ENCODE results near the gene PRSS50.
"Not testable (repeated sequence)": the region's sequence is repeated elsewhere in the genome, so short reads cannot be mapped to it uniquely, and the experiment has no call there.

The PRSS50 gene

DNA sequence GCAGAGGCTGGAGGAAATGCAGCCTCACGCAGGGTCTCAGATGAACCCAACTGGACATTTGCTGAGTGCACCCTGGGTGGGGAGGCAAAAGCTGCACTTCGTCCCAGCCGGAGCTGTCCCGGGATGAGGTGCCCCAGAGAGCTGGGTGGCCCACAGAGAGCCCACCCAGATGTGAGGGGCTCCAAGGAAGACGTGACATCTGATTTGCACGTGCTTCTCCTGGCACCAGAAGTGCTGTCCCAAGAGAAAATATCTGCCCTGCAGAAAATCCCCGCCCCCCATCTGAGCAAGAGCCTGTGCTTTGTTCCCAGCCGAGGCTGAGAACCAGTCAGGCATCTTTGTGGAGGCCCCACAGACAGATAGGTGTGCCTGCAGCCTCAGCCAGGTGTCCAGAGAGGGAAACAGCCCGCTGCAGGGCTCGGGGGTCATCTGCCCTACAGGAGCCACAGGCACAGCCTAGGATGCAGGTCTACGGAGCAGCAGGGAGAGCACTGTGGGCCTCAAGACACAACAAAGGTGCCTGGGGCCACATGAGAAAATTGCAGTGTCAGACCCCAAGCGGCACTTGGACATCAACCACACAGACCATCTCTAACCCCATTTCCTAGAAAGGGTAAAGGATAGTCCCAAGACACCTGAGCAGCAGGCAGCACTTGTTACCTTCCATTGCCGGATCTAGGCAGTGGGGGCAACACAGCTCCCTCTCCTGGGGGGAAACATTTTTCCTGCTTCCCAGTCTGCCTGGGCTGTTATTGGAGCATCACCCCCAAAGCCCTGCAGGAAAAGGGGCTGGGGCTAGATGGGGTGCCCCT is 10.7 kb downstream of the PRSS50 start:
- no peaks in the 10 kb centered on the region for H3K27me3 ChIP-seq (ENCODE audit: insufficient read depth, low read length, poor library complexity)
- H3K36me3 ChIP-seq (ENCODE audit: insufficient read depth, low read length): no peaks in the 10 kb centered on the region
- DNase-seq: no peak
- no peak overlapping the region for H3K4me2 ChIP-seq (ENCODE audit: insufficient read depth, low read length)
- H3K79me2 ChIP-seq (ENCODE audit: insufficient read depth, low read length): no peaks in the 10 kb centered on the region
- no peak overlapping the region for H3K27ac ChIP-seq (ENCODE audit: low read length)
- H4K20me1 ChIP-seq (ENCODE audit: insufficient read depth, low read length): no peaks in the 10 kb centered on the region
- no peak for TF ChIP-seq EZH2 (IDR thresholded peaks at IDR 0.05; ENCODE audit: borderline replicate concordance, low read depth, low read length, severe bottlenecking)
- TF ChIP-seq, protein P1, sequence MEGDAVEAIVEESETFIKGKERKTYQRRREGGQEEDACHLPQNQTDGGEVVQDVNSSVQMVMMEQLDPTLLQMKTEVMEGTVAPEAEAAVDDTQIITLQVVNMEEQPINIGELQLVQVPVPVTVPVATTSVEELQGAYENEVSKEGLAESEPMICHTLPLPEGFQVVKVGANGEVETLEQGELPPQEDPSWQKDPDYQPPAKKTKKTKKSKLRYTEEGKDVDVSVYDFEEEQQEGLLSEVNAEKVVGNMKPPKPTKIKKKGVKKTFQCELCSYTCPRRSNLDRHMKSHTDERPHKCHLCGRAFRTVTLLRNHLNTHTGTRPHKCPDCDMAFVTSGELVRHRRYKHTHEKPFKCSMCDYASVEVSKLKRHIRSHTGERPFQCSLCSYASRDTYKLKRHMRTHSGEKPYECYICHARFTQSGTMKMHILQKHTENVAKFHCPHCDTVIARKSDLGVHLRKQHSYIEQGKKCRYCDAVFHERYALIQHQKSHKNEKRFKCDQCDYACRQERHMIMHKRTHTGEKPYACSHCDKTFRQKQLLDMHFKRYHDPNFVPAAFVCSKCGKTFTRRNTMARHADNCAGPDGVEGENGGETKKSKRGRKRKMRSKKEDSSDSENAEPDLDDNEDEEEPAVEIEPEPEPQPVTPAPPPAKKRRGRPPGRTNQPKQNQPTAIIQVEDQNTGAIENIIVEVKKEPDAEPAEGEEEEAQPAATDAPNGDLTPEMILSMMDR (IDR thresholded peaks at IDR 0.05; ENCODE audit: borderline replicate concordance, extremely low read depth, low read length, poor library complexity, severe bottlenecking): no peak
- no peaks in the 10 kb centered on the region for H3K9me3 ChIP-seq (ENCODE audit: insufficient read depth, low read length, severe bottlenecking)
- no peaks in the 10 kb centered on the region for H3K4me1 ChIP-seq (ENCODE audit: insufficient read depth, low read length)
- ATAC-seq (ENCODE audit: insufficient read depth, low read depth): no peak
- no peak overlapping the region for H2AFZ ChIP-seq (ENCODE audit: low read depth, low read length)
- H3K9ac ChIP-seq (ENCODE audit: low read depth, low read length): no peak overlapping the region
- H3K4me3 ChIP-seq (ENCODE audit: low read depth in 1 of 2, low read length in 2 of 2): no peak overlapping the region

DNA sequence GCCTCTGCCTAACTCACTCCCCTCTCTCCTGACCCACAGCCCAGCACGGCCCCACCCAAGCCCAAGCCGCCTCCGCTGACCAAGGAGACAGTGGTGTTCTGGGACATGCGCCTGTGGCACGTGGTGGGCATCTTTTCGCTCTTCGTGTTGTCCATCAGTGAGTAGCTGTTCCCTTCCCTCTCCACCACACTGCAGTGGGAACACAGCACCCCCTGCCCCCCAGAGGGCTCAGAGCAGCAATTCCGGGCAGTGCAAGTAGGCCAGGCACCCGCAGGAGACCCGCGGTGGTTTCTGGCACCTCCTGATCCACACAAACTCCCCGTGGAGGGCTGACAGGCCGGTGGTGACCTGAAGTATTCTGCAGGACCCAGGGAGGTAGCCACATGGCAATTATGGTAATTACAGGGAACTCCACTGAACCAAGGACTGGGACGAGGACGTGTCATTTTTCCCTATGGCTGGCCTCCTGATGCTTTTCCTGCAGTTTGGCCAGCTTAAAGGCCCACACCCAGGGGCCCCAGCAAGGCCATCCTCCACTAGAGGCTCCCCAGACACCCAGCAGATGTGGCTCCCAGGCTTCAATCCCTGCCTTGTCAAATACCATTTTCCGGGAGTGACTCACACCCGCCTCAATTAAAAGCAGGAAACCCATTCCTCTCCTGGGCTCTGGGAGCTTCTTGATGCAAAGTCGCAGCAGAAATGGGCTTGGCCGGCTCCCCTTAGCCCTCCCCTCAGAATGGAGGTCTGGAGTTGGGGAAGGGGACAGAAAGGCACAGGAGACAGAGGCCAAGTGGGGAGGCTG is 11.7 kb downstream of the PRSS50 start:
- no peaks in the 10 kb centered on the region for H3K4me1 ChIP-seq (ENCODE audit: insufficient read depth, low read length)
- no peaks in the 10 kb centered on the region for H3K79me2 ChIP-seq (ENCODE audit: insufficient read depth, low read length)
- no peak for TF ChIP-seq EZH2 (IDR thresholded peaks at IDR 0.05; ENCODE audit: borderline replicate concordance, low read depth, low read length, severe bottlenecking)
- TF ChIP-seq, protein P1 (IDR thresholded peaks at IDR 0.05; ENCODE audit: borderline replicate concordance, extremely low read depth, low read length, poor library complexity, severe bottlenecking): peak; percentile 4
- no peaks in the 10 kb centered on the region for H3K27me3 ChIP-seq (ENCODE audit: insufficient read depth, low read length, poor library complexity)
- no peak overlapping the region for H3K9ac ChIP-seq (ENCODE audit: low read depth, low read length)
- H3K9me3 ChIP-seq (ENCODE audit: insufficient read depth, low read length, severe bottlenecking): no peaks in the 10 kb centered on the region
- H3K27ac ChIP-seq (ENCODE audit: low read length): no peak overlapping the region
- H4K20me1 ChIP-seq (ENCODE audit: insufficient read depth, low read length): no peaks in the 10 kb centered on the region
- no peak overlapping the region for H3K4me3 ChIP-seq (ENCODE audit: low read depth in 1 of 2, low read length in 2 of 2)
- H3K36me3 ChIP-seq (ENCODE audit: insufficient read depth, low read length): no peaks in the 10 kb centered on the region
- no peak overlapping the region for H2AFZ ChIP-seq (ENCODE audit: low read depth, low read length)
- no peak overlapping the region for H3K4me2 ChIP-seq (ENCODE audit: insufficient read depth, low read length)
- no peak for ATAC-seq (ENCODE audit: insufficient read depth, low read depth)
- DNase-seq: no peak

DNA sequence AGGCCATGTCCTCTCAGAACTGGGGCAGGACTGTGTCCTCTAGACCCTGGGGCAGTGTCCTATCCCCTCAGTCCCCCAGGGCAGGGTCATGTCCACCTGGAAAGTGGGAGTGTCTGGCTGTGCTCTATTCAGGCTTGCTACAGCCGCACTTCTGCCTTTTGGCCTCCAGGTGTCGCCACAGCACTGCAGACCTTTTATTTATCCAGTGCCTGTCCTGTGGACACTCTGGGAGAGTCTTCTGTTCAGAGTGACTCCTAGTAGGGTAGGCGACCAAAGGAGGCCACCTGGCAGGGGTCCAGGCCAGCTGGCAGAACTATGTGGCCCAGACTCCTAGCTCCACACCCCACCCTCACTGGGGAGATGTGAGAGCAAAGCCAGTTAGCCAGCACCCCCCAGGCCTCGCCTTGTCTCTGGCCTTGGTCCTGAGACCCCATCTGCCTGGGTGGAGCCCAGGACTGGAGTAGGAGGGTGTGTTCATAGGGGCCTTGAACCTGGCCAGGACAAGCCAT is 12.6 kb downstream of the PRSS50 start:
- no peaks in the 10 kb centered on the region for H3K27me3 ChIP-seq (ENCODE audit: insufficient read depth, low read length, poor library complexity)
- no peak overlapping the region for H3K4me2 ChIP-seq (ENCODE audit: insufficient read depth, low read length)
- H4K20me1 ChIP-seq (ENCODE audit: insufficient read depth, low read length): no peaks in the 10 kb centered on the region
- no peak overlapping the region for H3K27ac ChIP-seq (ENCODE audit: low read length)
- TF ChIP-seq, protein P1 (IDR thresholded peaks at IDR 0.05; ENCODE audit: borderline replicate concordance, extremely low read depth, low read length, poor library complexity, severe bottlenecking): peak; percentile 99
- no peak for TF ChIP-seq EZH2 (IDR thresholded peaks at IDR 0.05; ENCODE audit: borderline replicate concordance, low read depth, low read length, severe bottlenecking)
- H3K4me3 ChIP-seq (ENCODE audit: low read depth in 1 of 2, low read length in 2 of 2): no peak overlapping the region
- DNase-seq (peak; percentile 73), ATAC-seq (ENCODE audit: insufficient read depth, low read depth) (peak; percentile 91)
- H2AFZ ChIP-seq (ENCODE audit: low read depth, low read length): no peak overlapping the region
- no peaks in the 10 kb centered on the region for H3K4me1 ChIP-seq (ENCODE audit: insufficient read depth, low read length)
- H3K36me3 ChIP-seq (ENCODE audit: insufficient read depth, low read length): no peaks in the 10 kb centered on the region
- H3K9me3 ChIP-seq (ENCODE audit: insufficient read depth, low read length, severe bottlenecking): no peaks in the 10 kb centered on the region
- no peaks in the 10 kb centered on the region for H3K79me2 ChIP-seq (ENCODE audit: insufficient read depth, low read length)
- H3K9ac ChIP-seq (ENCODE audit: low read depth, low read length): no peak overlapping the region

DNA sequence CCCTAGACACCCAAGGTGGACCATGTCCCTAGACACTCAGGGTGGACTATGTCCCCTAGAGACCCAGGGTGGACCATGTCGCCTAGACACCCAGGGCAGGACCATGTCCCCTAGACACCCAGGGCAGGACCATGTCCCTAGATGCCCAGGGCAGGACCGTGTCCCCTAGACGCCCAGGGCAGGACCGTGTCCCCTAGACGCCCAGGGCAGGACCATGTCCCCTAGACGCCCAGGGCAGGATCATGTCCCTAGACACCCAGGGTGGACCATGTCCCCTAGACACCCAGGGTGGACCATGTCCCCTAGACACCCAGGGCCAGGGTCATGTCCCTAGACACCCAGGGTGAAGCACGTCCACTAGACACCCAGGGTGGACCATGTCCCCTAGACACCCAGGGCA is 13.3 kb downstream of the PRSS50 start:
- not testable (repeated sequence) for DNase-seq; H2AFZ ChIP-seq (ENCODE audit: low read depth, low read length); H3K4me3 ChIP-seq (ENCODE audit: low read depth in 1 of 2, low read length in 2 of 2); H3K4me1 ChIP-seq (ENCODE audit: insufficient read depth, low read length); H4K20me1 ChIP-seq (ENCODE audit: insufficient read depth, low read length); H3K27ac ChIP-seq (ENCODE audit: low read length); H3K79me2 ChIP-seq (ENCODE audit: insufficient read depth, low read length); H3K27me3 ChIP-seq (ENCODE audit: insufficient read depth, low read length, poor library complexity); H3K9ac ChIP-seq (ENCODE audit: low read depth, low read length); H3K36me3 ChIP-seq (ENCODE audit: insufficient read depth, low read length); ATAC-seq (ENCODE audit: insufficient read depth, low read depth); H3K9me3 ChIP-seq (ENCODE audit: insufficient read depth, low read length, severe bottlenecking); H3K4me2 ChIP-seq (ENCODE audit: insufficient read depth, low read length)
